Neural cell (in vitro differentiated cells): ENCODE measurements around the gene EFEMP1. TPM values are rescaled to one million over a fixed set of nuclear protein-coding genes. Genes with fewer than 3 reads are reported as not detected.

Source experiments
- H2AFZ ChIP-seq: fragments of 200-600, 300-800 bp; sonication (generic), shearing (Covaris generic); 2 replicates; pipeline ENCODE4 v1.6.0; 2014; ENCODE audit warnings: low read depth, mild to moderate bottlenecking, antibody characterized with exemption, low read length, moderate library complexity
- H3F3A ChIP-seq: fragments of 200-600 bp; shearing (Covaris generic); 2 replicates; pipeline ENCODE4 v1.6.1; 2016; ENCODE audit warnings: mild to moderate bottlenecking, moderate library complexity, mixed read lengths, antibody characterized with exemption, low read length; ENCODE audit not compliant: insufficient read depth, poor library complexity, severe bottlenecking
- H3K27ac ChIP-seq: fragments of 200-600, 300-800 bp; sonication (generic), shearing (Covaris generic); 2 replicates; pipeline ENCODE4 v1.5.1; 2014; ENCODE audit warnings: mild to moderate bottlenecking, low read length, moderate library complexity
- H3K27me3 ChIP-seq: fragments of 300-800, 200-600 bp; sonication (generic), shearing (Covaris generic); 2 replicates; pipeline ENCODE4 v1.6.0; 2014; ENCODE audit warnings: mild to moderate bottlenecking, low read depth, low read length, moderate library complexity; ENCODE audit not compliant: insufficient read depth
- H3K36me3 ChIP-seq: fragments of 300-800, 200-600 bp; sonication (generic), shearing (Covaris generic); 2 replicates; pipeline ENCODE4 v1.5.1; 2014; ENCODE audit warnings: mild to moderate bottlenecking, antibody characterized with exemption, low read length, moderate library complexity; ENCODE audit not compliant: insufficient read depth
- H3K4me2 ChIP-seq: fragments of 300-800, 200-600 bp; sonication (generic), shearing (Covaris generic); 2 replicates; pipeline ENCODE4 v1.6.0; 2014; ENCODE audit warnings: mild to moderate bottlenecking, low read length
- H3K4me3 ChIP-seq: fragments of 300-800, 200-600 bp; sonication (generic), shearing (Covaris generic); 2 replicates; pipeline ENCODE4 v1.5.1; 2014; ENCODE audit warnings: mild to moderate bottlenecking, low read length, moderate library complexity
- H3K79me2 ChIP-seq: fragments of 200-600 bp; shearing (Covaris generic); replicated peaks from 2 replicates; pipeline ENCODE4 v1.6.0; 2014; ENCODE audit warnings: mild to moderate bottlenecking, low read length, moderate library complexity; ENCODE audit not compliant: insufficient read depth
- H3K9ac ChIP-seq: fragments of 300-800, 200-600 bp; sonication (generic), shearing (Covaris generic); 2 replicates; pipeline ENCODE4 v1.6.1; 2016; ENCODE audit warnings: mild to moderate bottlenecking, low read length, mixed read lengths
- H3K9me2 ChIP-seq: fragments of 200-600 bp; shearing (Covaris generic); 2 replicates; pipeline ENCODE4 v1.6.1; 2016; ENCODE audit warnings: mild to moderate bottlenecking, low read length, mixed read lengths; ENCODE audit not compliant: insufficient read depth
- H3K9me3 ChIP-seq: fragments of 200-600, 300-800 bp; sonication (generic), shearing (Covaris generic); 2 replicates; pipeline ENCODE4 v1.6.1; 2016; ENCODE audit warnings: mild to moderate bottlenecking, mixed run types, low read length, moderate library complexity, mixed read lengths
- H4K20me1 ChIP-seq: fragments of 200-600 bp; shearing (Covaris generic); 2 replicates; pipeline ENCODE4 v1.6.1; 2016; ENCODE audit warnings: mild to moderate bottlenecking, mixed run types; ENCODE audit not compliant: insufficient read depth
- CTCF ChIP-seq: fragments of 450-650 bp; IDR thresholded peaks from 2 replicates; pipeline ENCODE4 v1.5.1; 2014; ENCODE audit warnings: antibody characterized with exemption, mild to moderate bottlenecking, moderate library complexity; ENCODE audit not compliant: poor library complexity, severe bottlenecking
- EP300 ChIP-seq: fragments of 450-650 bp; conservative IDR thresholded peaks from 2 replicates; pipeline ENCODE4 v1.6.1; 2014; ENCODE audit warnings: antibody characterized with exemption, mild to moderate bottlenecking, moderate library complexity; ENCODE audit not compliant: poor library complexity, severe bottlenecking
- EZH2 ChIP-seq: fragments of 200-600, 300-800 bp; shearing (Covaris generic), sonication (generic); IDR thresholded peaks from 2 replicates; pipeline ENCODE4 v1.6.1; 2014; ENCODE audit warnings: antibody characterized with exemption, low read length, borderline replicate concordance, mild to moderate bottlenecking; ENCODE audit not compliant: insufficient read depth, poor library complexity, severe bottlenecking
- MXI1 ChIP-seq: fragments of 450-650 bp; conservative IDR thresholded peaks from 2 replicates; pipeline ENCODE4 v1.6.1; 2014; ENCODE audit warnings: antibody characterized with exemption, mild to moderate bottlenecking; ENCODE audit not compliant: poor library complexity, severe bottlenecking
- POLR2AphosphoS5 ChIP-seq: IDR thresholded peaks from 2 replicates; pipeline ENCODE4 v1.6.1; 2012
- RAD21 ChIP-seq: fragments of 450-650 bp; conservative IDR thresholded peaks from 2 replicates; pipeline ENCODE4 v1.6.1; 2014; ENCODE audit warnings: antibody characterized with exemption, mild to moderate bottlenecking, moderate library complexity
- REST ChIP-seq: IDR thresholded peaks from 2 replicates; pipeline ENCODE4 v1.6.1; 2012; ENCODE audit warnings: borderline replicate concordance
- SMC3 ChIP-seq: fragments of 450-650 bp; conservative IDR thresholded peaks from 2 replicates; pipeline ENCODE4 v1.6.1; 2014; ENCODE audit warnings: antibody characterized with exemption, mild to moderate bottlenecking, moderate library complexity; ENCODE audit not compliant: poor library complexity
- TAF1 ChIP-seq: IDR thresholded peaks from 2 replicates; pipeline ENCODE4 v1.6.1; 2012; ENCODE audit warnings: low read depth
- polyA plus RNA-seq: library from polyadenylated mRNA; depleted of rRNA; stranded (reverse); fragments of >200 nt; gene quantifications from 2 replicates; pipeline ENCODE4 v1.2.3, GENCODE V29; 2014

The EFEMP1 gene
- polyA plus RNA-seq, 1 donor from 2014 or later, result 2.7 TPM

DNA sequence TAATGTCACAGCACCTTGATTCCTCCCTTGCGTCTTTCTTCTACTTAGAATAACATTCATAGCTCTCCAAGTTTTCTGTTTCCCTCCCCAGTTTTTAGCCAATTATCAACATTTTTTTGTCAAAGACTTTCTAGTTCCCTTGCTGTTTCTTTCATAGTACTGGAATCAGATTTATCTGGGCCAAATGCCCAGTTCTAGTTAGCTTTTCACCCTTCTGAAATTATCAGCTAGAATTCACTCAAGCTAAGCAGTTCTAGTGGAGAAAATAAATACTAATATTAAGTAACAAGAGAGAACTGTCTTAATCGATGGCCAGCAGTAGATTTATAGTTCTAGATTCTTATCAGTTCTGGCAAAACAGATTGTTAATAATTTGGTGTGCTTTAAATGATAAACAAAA, 36.2 kb downstream of the EFEMP1 start:
- H3K4me3 ChIP-seq, result no peak overlapping the region
- no peaks in the 10 kb centered on the region for H4K20me1 ChIP-seq
- no peak overlapping the region for H3K4me2 ChIP-seq
- TF ChIP-seq REST (no peak), EP300 (no peak), EZH2 (no peak)
- H3K27ac ChIP-seq, result no peak overlapping the region
- H3F3A ChIP-seq, result no peaks in the 10 kb centered on the region
- no peaks in the 10 kb centered on the region for H3K9me2 ChIP-seq
- no peaks in the 10 kb centered on the region for H3K9me3 ChIP-seq
- no peak overlapping the region for H2AFZ ChIP-seq
- no peaks in the 10 kb centered on the region for H3K27me3 ChIP-seq
- H3K9ac ChIP-seq, result no peak overlapping the region
- H3K36me3 ChIP-seq, result no peaks in the 10 kb centered on the region
- no peaks in the 10 kb centered on the region for H3K79me2 ChIP-seq

DNA sequence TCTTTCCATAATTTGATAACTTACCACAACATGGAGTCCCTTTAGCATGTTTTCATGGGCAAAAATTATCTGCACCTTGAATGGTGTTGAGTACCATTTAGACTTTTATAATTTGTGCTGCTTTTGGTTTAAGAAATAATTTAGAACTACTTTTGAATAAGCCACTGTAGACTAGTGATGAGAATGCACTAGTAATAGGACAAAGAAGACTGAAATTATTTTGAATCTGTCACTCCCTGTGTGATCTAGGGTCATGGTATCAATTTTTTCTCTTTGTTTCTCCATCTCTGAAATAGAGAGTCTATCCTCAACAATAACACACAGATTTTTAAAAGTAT, 37.7 kb downstream of the EFEMP1 start:
- Histone ChIP-seq H3K9me2 (no peaks in the 10 kb centered on the region), H4K20me1 (no peaks in the 10 kb centered on the region), H2AFZ (no peak overlapping the region), H3K9ac (no peak overlapping the region), H3K4me3 (no peak overlapping the region), H3K4me2 (no peak overlapping the region), H3F3A (no peaks in the 10 kb centered on the region), H3K9me3 (no peaks in the 10 kb centered on the region), H3K27me3 (no peaks in the 10 kb centered on the region), H3K36me3 (no peaks in the 10 kb centered on the region), H3K79me2 (no peaks in the 10 kb centered on the region), H3K27ac (no peak overlapping the region)
- TF ChIP-seq TAF1 (no peak), SMC3 (no peak), POLR2AphosphoS5 (no peak), RAD21 (no peak), EP300 (no peak), EZH2 (no peak), MXI1 (no peak), CTCF (no peak), REST (no peak)
